GM12878 (cell line): ENCODE measurements around the gene SLC51A. TPM values are rescaled to one million over a fixed set of nuclear protein-coding genes. Genes with fewer than 3 reads are reported as not detected.
A peak's percentile ranks its signal among the peaks of the same experiment; 100 is the strongest.

Experiments
- ATAC-seq: fragments of 200-7000 bp; cut with Tn5 transposase; 3 replicates; pipeline ENCODE4 v1.9.1; 2020; ENCODE audit warnings: mild to moderate bottlenecking, moderate library complexity
- BruUV-seq: library from RNA; stranded (reverse); fragments of 400-500 nt; replicated peaks from 2 replicates; lab custom pipeline; 2021; lab: Mats Ljungman, UMichigan
- CTCF ChIA-PET: fragments of 300-600 bp; sonication (Branson Sonifier 250); formaldehyde crosslinking; extraction: SDS; loops from one replicate; lab custom pipeline; 2021; ENCODE audit warnings: inconsistent platforms; lab: Yijun Ruan, JAX
- POLR2A ChIA-PET: fragments of 350-600 bp; formaldehyde crosslinking; extraction: SDS; loops from one replicate; lab custom pipeline; 2021; ENCODE audit warnings: inconsistent platforms; lab: Charles Lee
- RAD21 ChIA-PET: fragments of 300-600 bp; sonication (Branson Sonifier 250); formaldehyde crosslinking; loops from one replicate; lab custom pipeline; 2023; ENCODE audit warnings: antibody characterized with exemption; ENCODE audit not compliant: unreplicated experiment; lab: Charles Lee
- SMC1A ChIA-PET: fragments of 300-600 bp; sonication (Branson Sonifier 250); formaldehyde crosslinking; loops from one replicate; lab custom pipeline; 2023; ENCODE audit not compliant: unreplicated experiment, uncharacterized antibody; lab: Charles Lee
- DNase-seq: peaks from one replicate; pipeline ENCODE4 v3.0.0-alpha.2; 2011; ENCODE audit warnings: low read depth, low spot score
- FAIRE-seq: peaks from 3 replicates; lab custom pipeline; 2011; peaks lifted over from hg19 to GRCh38; lab: Jason Lieb, UNC
- H2AFZ ChIP-seq: 2 replicates; pipeline ENCODE4 v1.6.0; 2011; ENCODE audit warnings: low read depth, low read length, control low read depth; ENCODE audit not compliant: control insufficient read depth
- H3K27ac ChIP-seq: 2 replicates; pipeline ENCODE4 v1.5.1; 2011; ENCODE audit warnings: control low read depth; ENCODE audit not compliant: control insufficient read depth, insufficient read depth
- H3K27me3 ChIP-seq, 2 experiments: replicated peaks in 1 of 2; 2 replicates each; pipeline versions ENCODE4 v1.6.0 to v1.6.1; 2011; ENCODE audit warnings: low read length in 1 of 2; ENCODE audit not compliant: control insufficient read depth in 2 of 2, insufficient read depth in 2 of 2
- H3K36me3 ChIP-seq, 2 experiments: 2 replicates each; pipeline ENCODE4 v1.5.1; 2011; ENCODE audit warnings: low read length in 1 of 2; ENCODE audit not compliant: control insufficient read depth in 2 of 2, insufficient read depth in 2 of 2
- H3K4me1 ChIP-seq: 2 replicates; pipeline ENCODE4 v1.6.1; 2011; ENCODE audit warnings: mild to moderate bottlenecking, low read length, moderate library complexity, mixed read lengths; ENCODE audit not compliant: control insufficient read depth, insufficient read depth
- H3K4me2 ChIP-seq: 2 replicates; pipeline ENCODE4 v1.6.0; 2011; ENCODE audit warnings: control low read depth; ENCODE audit not compliant: control insufficient read depth, insufficient read depth
- H3K4me3 ChIP-seq: fragments of 200-600 bp; sonication (generic); 2 replicates; pipeline ENCODE4 v1.5.1; 2016
- H3K79me2 ChIP-seq: 2 replicates; pipeline ENCODE4 v1.6.0; 2011; ENCODE audit warnings: low read length; ENCODE audit not compliant: control insufficient read depth, insufficient read depth
- H3K9ac ChIP-seq: 2 replicates; pipeline ENCODE4 v1.8.0; 2011; ENCODE audit warnings: low read length, control low read depth, mixed read lengths; ENCODE audit not compliant: control insufficient read depth, insufficient read depth
- H3K9me3 ChIP-seq: replicated peaks from 3 replicates; pipeline ENCODE4 v1.5.1; 2011; ENCODE audit warnings: mild to moderate bottlenecking, low read length; ENCODE audit not compliant: control insufficient read depth, insufficient read depth
- H4K20me1 ChIP-seq: 2 replicates; pipeline ENCODE4 v1.6.0; 2011; ENCODE audit not compliant: control insufficient read depth, insufficient read depth
- POLR2AphosphoS2 ChIP-seq: IDR thresholded peaks from 2 replicates; pipeline ENCODE4 v1.6.1; 2011; ENCODE audit warnings: low read depth, mild to moderate bottlenecking, low read length, improper control_type of control experiment, moderate library complexity
- TCF12 ChIP-seq: IDR thresholded peaks from 2 replicates; pipeline ENCODE4 v1.6.1; 2011; ENCODE audit warnings: low read depth, mild to moderate bottlenecking, low read length
- ZZZ3 ChIP-seq: IDR thresholded peaks from 2 replicates; pipeline ENCODE4 v1.6.1; 2011; ENCODE audit warnings: low read depth; ENCODE audit not compliant: control insufficient read depth, insufficient read length
- WGBS: methylation state at CpG from one replicate; pipeline ENCODE4 v1.1.6; 2016; ENCODE audit warnings: low lambda C conversion rate; ENCODE audit not compliant: insufficient replicate concordance, insufficient coverage; ENCODE audit errors: missing lambda C conversion rate; 5-methylcytosine and 5-hydroxymethylcytosine counted together
- in situ Hi-C: fragments of 300-500 bp; cut with MboI; formaldehyde crosslinking; loops from 9 replicates; pipeline ENCODE4 v1.14.3; 2018; ENCODE audit warnings: mixed read lengths
- intact Hi-C: fragments of 100-400 bp; cut with micrococcal nuclease; formaldehyde crosslinking; loops from one replicate; pipeline ENCODE4 v1.14.2; 2022; ENCODE audit not compliant: unreplicated experiment
- polyA plus RNA-seq, 11 experiments: library from polyadenylated mRNA; depleted of rRNA in 4 of 11; unstranded in 6 of 11; stranded (reverse) in 5 of 11; fragments of >200 nt; fragmentation: Nextera tagmentation in 4 of 11; fragmentation: Illumina TruSeq in 1 of 11; extraction: Ambion mirVana in 4 of 11; extraction: Trizol in 1 of 11; gene quantifications; 1 replicate in 1 of 11; 2 replicates in 10 of 11; pipeline versions ENCODE4 v1.2.1 to v1.2.3, GENCODE V29; 2011 to 2016; ENCODE audit warnings: inconsistent platforms in 2 of 11, missing spikeins in 2 of 11, low read depth in 1 of 11
- total RNA-seq, 4 experiments: library from RNA; depleted of rRNA in 3 of 4; stranded (reverse); fragments of >200 nt in 3 of 4; fragmentation: Illumina TruSeq in 1 of 4; extraction: Trizol in 1 of 4; gene quantifications; 2 replicates each; pipeline versions ENCODE4 v1.2.1 to v1.2.3, GENCODE V29; 2013 to 2021
- TF ChIP-seq, protein P1 (sequence below): fragments of 150-350 bp; IDR thresholded peaks from 2 replicates; pipeline ENCODE4 v1.6.1; 2016; ENCODE audit warnings: low read depth, low read length

Gene SLC51A
- total and polyA plus RNA-seq, 10 of the 15 experiments (the other 5 are each of a cell fraction or from before 2014, with no cell fraction given) = 0.99 to 3.9 (median 2.2) TPM; not detected in 6

DNA sequence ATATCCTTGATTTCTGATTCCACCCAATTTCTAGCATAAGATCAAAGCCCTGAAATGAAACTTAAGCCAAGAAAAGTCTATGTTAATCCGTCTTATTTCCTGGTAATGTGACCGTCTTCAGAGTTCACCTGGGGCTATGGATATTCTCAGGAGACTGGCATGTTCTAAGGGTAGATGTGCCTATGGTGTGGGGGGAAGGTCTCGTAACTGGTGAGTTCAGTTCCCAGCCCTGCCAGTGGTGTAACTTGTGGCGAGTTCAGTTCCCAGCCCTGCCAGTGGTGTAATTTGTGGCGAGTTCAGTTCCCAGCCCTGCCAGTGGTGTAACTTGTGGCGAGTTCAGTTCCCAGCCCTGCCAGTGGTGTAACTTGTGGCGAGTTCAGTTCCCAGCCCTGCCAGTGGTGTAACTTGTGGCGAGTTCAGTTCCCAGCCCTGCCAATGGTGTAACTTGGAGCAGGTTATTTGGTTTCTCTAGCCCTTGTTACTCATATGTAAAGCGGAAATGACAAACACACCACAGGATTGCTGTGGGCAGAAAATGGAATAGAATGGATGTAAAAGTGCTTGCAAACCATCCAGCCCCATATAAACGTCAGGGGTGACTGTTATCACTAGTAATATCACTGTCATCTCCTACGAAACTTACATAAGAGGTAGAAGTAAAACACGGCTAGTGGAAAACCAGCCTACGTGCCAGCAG is 30.4 kb downstream of the SLC51A start:
- ChIA-PET RAD21 (no interaction called here), SMC1A (interaction anchor here (1.5 kb wide), 1 partner anchor 240 kb away, joined by 3 read pairs; no protein-coding TSS in a partner anchor), CTCF (no interaction called here), POLR2A (interaction anchor here (0.6 kb wide), 1 partner anchor 209 kb away, joined by 7 read pairs; no protein-coding TSS in a partner anchor)
- no peaks in the 10 kb centered on the region for H4K20me1 ChIP-seq
- H3K27me3 ChIP-seq = no peaks in the 10 kb centered on the region
- no peak overlapping the region for H3K9ac ChIP-seq
- TF ChIP-seq TCF12 (0 out of 2 replicates have a peak, but pooled peaks have one; percentile 21), ZZZ3 (no peak), POLR2AphosphoS2 (no peak)
- TF ChIP-seq, protein P1, sequence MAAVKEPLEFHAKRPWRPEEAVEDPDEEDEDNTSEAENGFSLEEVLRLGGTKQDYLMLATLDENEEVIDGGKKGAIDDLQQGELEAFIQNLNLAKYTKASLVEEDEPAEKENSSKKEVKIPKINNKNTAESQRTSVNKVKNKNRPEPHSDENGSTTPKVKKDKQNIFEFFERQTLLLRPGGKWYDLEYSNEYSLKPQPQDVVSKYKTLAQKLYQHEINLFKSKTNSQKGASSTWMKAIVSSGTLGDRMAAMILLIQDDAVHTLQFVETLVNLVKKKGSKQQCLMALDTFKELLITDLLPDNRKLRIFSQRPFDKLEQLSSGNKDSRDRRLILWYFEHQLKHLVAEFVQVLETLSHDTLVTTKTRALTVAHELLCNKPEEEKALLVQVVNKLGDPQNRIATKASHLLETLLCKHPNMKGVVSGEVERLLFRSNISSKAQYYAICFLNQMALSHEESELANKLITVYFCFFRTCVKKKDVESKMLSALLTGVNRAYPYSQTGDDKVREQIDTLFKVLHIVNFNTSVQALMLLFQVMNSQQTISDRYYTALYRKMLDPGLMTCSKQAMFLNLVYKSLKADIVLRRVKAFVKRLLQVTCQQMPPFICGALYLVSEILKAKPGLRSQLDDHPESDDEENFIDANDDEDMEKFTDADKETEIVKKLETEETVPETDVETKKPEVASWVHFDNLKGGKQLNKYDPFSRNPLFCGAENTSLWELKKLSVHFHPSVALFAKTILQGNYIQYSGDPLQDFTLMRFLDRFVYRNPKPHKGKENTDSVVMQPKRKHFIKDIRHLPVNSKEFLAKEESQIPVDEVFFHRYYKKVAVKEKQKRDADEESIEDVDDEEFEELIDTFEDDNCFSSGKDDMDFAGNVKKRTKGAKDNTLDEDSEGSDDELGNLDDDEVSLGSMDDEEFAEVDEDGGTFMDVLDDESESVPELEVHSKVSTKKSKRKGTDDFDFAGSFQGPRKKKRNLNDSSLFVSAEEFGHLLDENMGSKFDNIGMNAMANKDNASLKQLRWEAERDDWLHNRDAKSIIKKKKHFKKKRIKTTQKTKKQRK = no peak
- no TSS peak for BruUV-seq
- H3K9me3 ChIP-seq = peaks cover 2% of the 10 kb centered on the region; the same call in 1 of the 3 replicates
- ATAC-seq (no peak), FAIRE-seq (no peak), DNase-seq (no peak)
- no peak overlapping the region for H2AFZ ChIP-seq
- intact Hi-C loops = no loop called here
- H3K4me2 ChIP-seq = no peak overlapping the region
- in situ Hi-C loops = no loop called here
- H3K4me1 ChIP-seq = no peaks in the 10 kb centered on the region
- H3K79me2 ChIP-seq = no peaks in the 10 kb centered on the region; the same call in 1 of the 2 replicates
- no peak overlapping the region for H3K27ac ChIP-seq
- 96% methylated on average over 12 of the region's 13 CpGs for WGBS
- H3K4me3 ChIP-seq = no peak overlapping the region
- peaks cover 5 to 31% of the 10 kb centered on the region in 2 experiments; a peak in 3 of 4 replicates for H3K36me3 ChIP-seq
